A673 (cell line): ENCODE data around the gene ZFAND2B. TPM values are rescaled to one million over a fixed set of nuclear protein-coding genes. Genes with fewer than 3 reads are reported as not detected.

Source experiments
- BruUV-seq: library from RNA; stranded (reverse); fragments of 400-500 nt; replicated peaks from 2 replicates; lab custom pipeline; 2021; lab: Mats Ljungman, UMichigan
- CTCF ChIA-PET: fragments of 300-600 bp; sonication (Branson Sonifier 250); formaldehyde crosslinking; loops from one replicate; lab custom pipeline; 2022; ENCODE audit warnings: antibody characterized with exemption; lab: Charles Lee
- POLR2A ChIA-PET: fragments of 300-600 bp; sonication (Branson Sonifier 250); formaldehyde crosslinking; loops from one replicate; lab custom pipeline; 2022; ENCODE audit warnings: antibody characterized with exemption; ENCODE audit not compliant: low non-redundant PET; lab: Charles Lee
- DNase-seq: peaks from one replicate; pipeline ENCODE4 v3.0.0-alpha.2; 2015; ENCODE audit warnings: low spot score
- H3K27ac ChIP-seq: fragments of 200-600 bp; sonication (generic); 2 replicates; pipeline ENCODE4 v1.5.1; 2016; ENCODE audit warnings: mixed run types, low read depth, mild to moderate bottlenecking, mixed read lengths, antibody characterized with exemption, low read length; ENCODE audit not compliant: poor library complexity, severe bottlenecking
- H3K27me3 ChIP-seq: fragments of 200-600 bp; sonication (generic); replicated peaks from 2 replicates; pipeline ENCODE4 v1.6.1; 2017; ENCODE audit warnings: mixed run types, low read depth, mild to moderate bottlenecking, mixed read lengths, antibody characterized with exemption, low read length; ENCODE audit not compliant: insufficient read depth, poor library complexity
- H3K36me3 ChIP-seq: fragments of 200-600 bp; sonication (generic); 2 replicates; pipeline ENCODE4 v1.6.1; 2016; ENCODE audit warnings: mixed run types, mild to moderate bottlenecking, mixed read lengths, antibody characterized with exemption, low read length; ENCODE audit not compliant: insufficient read depth, poor library complexity, severe bottlenecking
- H3K4me1 ChIP-seq: fragments of 200-600 bp; sonication (generic); 2 replicates; pipeline ENCODE4 v1.6.1; 2017; ENCODE audit warnings: mixed run types, mild to moderate bottlenecking, mixed read lengths, antibody characterized with exemption, low read length; ENCODE audit not compliant: insufficient read depth, poor library complexity, severe bottlenecking
- H3K4me3 ChIP-seq: fragments of 200-600 bp; sonication (generic); 2 replicates; pipeline ENCODE4 v1.5.1; 2016; ENCODE audit warnings: low read depth, mixed run types, mild to moderate bottlenecking, mixed read lengths, low read length; ENCODE audit not compliant: poor library complexity, severe bottlenecking
- H3K9me3 ChIP-seq: fragments of 200-600 bp; sonication (generic); 2 replicates; pipeline ENCODE4 v1.6.1; 2016; ENCODE audit warnings: mixed run types, low read depth, mild to moderate bottlenecking, mixed read lengths, antibody characterized with exemption, low read length; ENCODE audit not compliant: poor library complexity, severe bottlenecking
- EZH2 ChIP-seq: fragments of 200-600 bp; sonication (generic); IDR thresholded peaks from 2 replicates; pipeline ENCODE4 v1.6.1; 2017; ENCODE audit warnings: borderline replicate concordance, low read depth, mild to moderate bottlenecking, mixed read lengths, antibody characterized with exemption, low read length; ENCODE audit not compliant: poor library complexity, severe bottlenecking
- intact Hi-C: fragments of 100-400 bp; cut with micrococcal nuclease; formaldehyde crosslinking; loops from one replicate; pipeline ENCODE4 v1.10.0; 2022; ENCODE audit not compliant: unreplicated experiment
- total RNA-seq: library from RNA; stranded (reverse); gene quantifications from 2 replicates; pipeline ENCODE4 v1.2.3, GENCODE V29; 2021
- TF ChIP-seq, protein P1 (sequence below): fragments of 300-800, 200-600 bp; sonication (generic); conservative IDR thresholded peaks from 2 replicates; pipeline ENCODE4 v1.5.1; 2017; ENCODE audit warnings: low read depth, mild to moderate bottlenecking, antibody characterized with exemption, low read length, moderate library complexity, mixed read lengths

ZFAND2B gene
- total RNA-seq, 1 experiment from 2014 or later = 20.0 TPM

- DNase-seq = no peak
- intact Hi-C loops = no loop called here
- ChIA-PET POLR2A (no interaction called here), CTCF (interaction anchor here (0.6 kb wide), 1 partner anchor 29 kb away, joined by 4 read pairs; no protein-coding TSS in a partner anchor)
- no peak for TF ChIP-seq EZH2
- TF ChIP-seq, protein P1, sequence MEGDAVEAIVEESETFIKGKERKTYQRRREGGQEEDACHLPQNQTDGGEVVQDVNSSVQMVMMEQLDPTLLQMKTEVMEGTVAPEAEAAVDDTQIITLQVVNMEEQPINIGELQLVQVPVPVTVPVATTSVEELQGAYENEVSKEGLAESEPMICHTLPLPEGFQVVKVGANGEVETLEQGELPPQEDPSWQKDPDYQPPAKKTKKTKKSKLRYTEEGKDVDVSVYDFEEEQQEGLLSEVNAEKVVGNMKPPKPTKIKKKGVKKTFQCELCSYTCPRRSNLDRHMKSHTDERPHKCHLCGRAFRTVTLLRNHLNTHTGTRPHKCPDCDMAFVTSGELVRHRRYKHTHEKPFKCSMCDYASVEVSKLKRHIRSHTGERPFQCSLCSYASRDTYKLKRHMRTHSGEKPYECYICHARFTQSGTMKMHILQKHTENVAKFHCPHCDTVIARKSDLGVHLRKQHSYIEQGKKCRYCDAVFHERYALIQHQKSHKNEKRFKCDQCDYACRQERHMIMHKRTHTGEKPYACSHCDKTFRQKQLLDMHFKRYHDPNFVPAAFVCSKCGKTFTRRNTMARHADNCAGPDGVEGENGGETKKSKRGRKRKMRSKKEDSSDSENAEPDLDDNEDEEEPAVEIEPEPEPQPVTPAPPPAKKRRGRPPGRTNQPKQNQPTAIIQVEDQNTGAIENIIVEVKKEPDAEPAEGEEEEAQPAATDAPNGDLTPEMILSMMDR = no peak
- BruUV-seq = no TSS peak
- H3K36me3 ChIP-seq = peaks cover 10% of the 10 kb centered on the region
- H3K4me1 ChIP-seq = peaks cover 43% of the 10 kb centered on the region
- peak overlapping the region; percentile 87 for H3K27ac ChIP-seq
- H3K4me3 ChIP-seq = no peak overlapping the region
- H3K9me3 ChIP-seq = no peaks in the 10 kb centered on the region
- no peaks in the 10 kb centered on the region for H3K27me3 ChIP-seq
Measured at GRCh38 chr2:219247678-219248642, 41.4 kb downstream of the ZFAND2B start.

DNA sequence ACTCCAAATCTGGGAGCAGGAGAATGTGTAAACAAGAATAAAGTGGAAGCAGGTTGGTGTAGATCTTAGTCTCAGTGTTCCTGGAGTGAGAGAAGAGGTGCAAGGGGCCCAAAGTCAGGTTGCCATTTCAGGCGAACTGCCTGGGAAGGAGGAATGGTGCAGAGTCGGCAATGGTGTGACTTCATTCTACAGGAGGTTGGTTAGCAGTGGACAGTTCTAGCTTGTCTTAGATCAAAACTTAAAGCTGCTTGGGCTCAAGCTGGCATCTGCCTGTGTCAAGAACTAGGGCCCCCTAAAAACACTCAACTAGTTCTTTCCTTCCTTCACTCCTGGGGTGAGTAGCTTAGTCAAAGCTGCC, 42.2 kb downstream of the ZFAND2B start:
- CTCF ChIA-PET = no interaction called here
- Histone ChIP-seq H3K27me3 (no peaks in the 10 kb centered on the region), H3K9me3 (no peaks in the 10 kb centered on the region), H3K4me1 (peaks cover 43% of the 10 kb centered on the region), H3K4me3 (no peak overlapping the region), H3K36me3 (peaks cover 10% of the 10 kb centered on the region), H3K27ac (peak overlapping the region; percentile 87)
- DNase-seq = no peak
- POLR2A ChIA-PET = no interaction called here
- no TSS peak for BruUV-seq
- no peak for TF ChIP-seq EZH2
- TF ChIP-seq, protein P1 = no peak
- intact Hi-C loops = no loop called here

DNA sequence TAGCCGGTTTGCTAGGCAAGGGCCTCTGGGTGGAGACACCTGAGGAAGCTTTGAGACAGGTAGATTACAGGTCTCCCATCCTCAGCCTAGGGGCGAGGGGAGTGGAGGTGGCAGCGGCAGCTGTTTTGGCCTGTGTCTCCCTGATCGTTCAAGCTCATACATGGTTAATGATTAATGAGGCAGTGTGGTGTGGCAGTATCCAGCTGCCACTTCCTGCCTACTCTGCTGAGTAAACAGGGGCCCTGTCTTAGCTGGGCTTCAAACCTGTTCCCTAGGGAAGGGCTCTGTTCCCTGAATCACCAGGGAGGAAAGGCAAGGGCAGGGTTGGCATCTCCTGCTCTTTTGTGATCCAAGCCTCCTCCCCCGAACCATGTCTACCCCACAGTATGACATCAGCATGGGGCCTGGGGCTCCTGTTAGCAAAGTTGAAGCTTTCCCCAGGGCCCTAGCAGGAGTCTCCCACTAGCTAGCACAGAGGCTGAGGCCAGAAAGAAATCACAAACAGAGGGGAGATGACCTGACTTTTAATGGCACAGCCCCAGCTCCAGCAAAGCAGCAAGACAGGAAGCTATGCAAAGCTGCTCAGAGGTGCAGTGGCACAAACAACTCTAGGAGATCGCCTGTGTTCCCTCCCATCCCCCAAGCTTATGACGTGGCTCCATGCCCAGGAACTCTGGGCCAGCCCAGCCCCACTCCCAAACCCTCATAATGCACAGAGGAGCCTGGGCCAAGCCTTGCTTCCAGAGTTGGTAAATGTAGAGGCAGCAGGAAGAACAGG, 42.8 kb downstream of the ZFAND2B start:
- H3K36me3 ChIP-seq = peaks cover 10% of the 10 kb centered on the region
- H3K4me3 ChIP-seq = no peak overlapping the region
- TF ChIP-seq EZH2 = no peak
- TF ChIP-seq, protein P1 = no peak
- H3K9me3 ChIP-seq = no peaks in the 10 kb centered on the region
- intact Hi-C loops = no loop called here
- no TSS peak for BruUV-seq
- ChIA-PET POLR2A (no interaction called here), CTCF (interaction anchor here (0.9 to 1.0 kb wide), 2 partner anchors 28 to 46 kb away, joined by 3 read pairs; no protein-coding TSS in a partner anchor)
- DNase-seq = peak; percentile 93
- H3K27ac ChIP-seq = peak overlapping the region; percentile 87
- H3K4me1 ChIP-seq = peaks cover 43% of the 10 kb centered on the region
- peaks cover 4% of the 10 kb centered on the region for H3K27me3 ChIP-seq
